Keratinocyte (primary cell): ENCODE data around the gene SS18.

ENCODE experiments used
- EZH2 ChIP-seq: IDR thresholded peaks from one replicate; pipeline ENCODE4 v1.6.1; 2012; ENCODE audit warnings: inconsistent platforms, mild to moderate bottlenecking, low read length, moderate library complexity
- TF ChIP-seq, protein P1 (sequence below), 3 experiments: IDR thresholded peaks in 1 of 3; conservative IDR thresholded peaks in 1 of 3; optimal IDR thresholded peaks in 1 of 3; 2 replicates in 2 of 3; 3 replicates in 1 of 3; pipeline versions ENCODE3 to v1.5.1; 2011; ENCODE audit warnings: low read length in 3 of 3, mild to moderate bottlenecking in 3 of 3, moderate library complexity in 2 of 3, control low read depth in 1 of 3, inconsistent platforms in 1 of 3; ENCODE audit not compliant: insufficient read depth in 2 of 3; ENCODE audit errors: extremely low read depth in 1 of 3

DNA sequence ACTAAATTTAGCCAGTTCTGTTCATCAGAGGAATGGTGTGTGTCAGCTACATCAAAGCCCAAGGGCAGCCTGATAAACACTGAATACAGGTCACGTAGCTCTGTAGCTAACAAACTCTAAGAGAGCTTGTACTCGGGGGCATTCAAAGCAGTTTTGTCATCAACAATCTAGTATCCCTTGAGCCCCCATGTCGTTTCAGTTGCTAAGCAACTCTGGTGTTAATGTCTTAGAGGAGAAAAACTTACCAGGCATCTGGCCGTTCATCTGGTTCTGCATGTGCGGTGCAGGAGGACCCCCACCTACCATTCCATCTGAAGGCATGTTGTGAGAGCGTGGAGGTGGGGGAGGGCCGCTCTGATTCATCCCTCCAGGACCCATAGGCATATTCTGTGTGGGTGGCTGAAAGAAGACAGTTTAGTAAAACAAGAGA lies 33.1 kb downstream of the SS18 start:
- TF ChIP-seq, protein P1, sequence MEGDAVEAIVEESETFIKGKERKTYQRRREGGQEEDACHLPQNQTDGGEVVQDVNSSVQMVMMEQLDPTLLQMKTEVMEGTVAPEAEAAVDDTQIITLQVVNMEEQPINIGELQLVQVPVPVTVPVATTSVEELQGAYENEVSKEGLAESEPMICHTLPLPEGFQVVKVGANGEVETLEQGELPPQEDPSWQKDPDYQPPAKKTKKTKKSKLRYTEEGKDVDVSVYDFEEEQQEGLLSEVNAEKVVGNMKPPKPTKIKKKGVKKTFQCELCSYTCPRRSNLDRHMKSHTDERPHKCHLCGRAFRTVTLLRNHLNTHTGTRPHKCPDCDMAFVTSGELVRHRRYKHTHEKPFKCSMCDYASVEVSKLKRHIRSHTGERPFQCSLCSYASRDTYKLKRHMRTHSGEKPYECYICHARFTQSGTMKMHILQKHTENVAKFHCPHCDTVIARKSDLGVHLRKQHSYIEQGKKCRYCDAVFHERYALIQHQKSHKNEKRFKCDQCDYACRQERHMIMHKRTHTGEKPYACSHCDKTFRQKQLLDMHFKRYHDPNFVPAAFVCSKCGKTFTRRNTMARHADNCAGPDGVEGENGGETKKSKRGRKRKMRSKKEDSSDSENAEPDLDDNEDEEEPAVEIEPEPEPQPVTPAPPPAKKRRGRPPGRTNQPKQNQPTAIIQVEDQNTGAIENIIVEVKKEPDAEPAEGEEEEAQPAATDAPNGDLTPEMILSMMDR (optimal IDR thresholded peaks at IDR 0.05 in 1 of 3, IDR thresholded peaks at IDR 0.05 in 1 of 3, conservative IDR thresholded peaks at IDR 0.05 in 1 of 3; ENCODE audit: extremely low read depth in 1 of 3, insufficient read depth in 2 of 3, low read length in 3 of 3), result no peak
- TF ChIP-seq EZH2, result no peak
